ENCODE data around the gene FAM120A. TPM values are rescaled to one million over a fixed set of nuclear protein-coding genes. Genes with fewer than 3 reads are reported as not detected.
A peak's percentile ranks its signal among the peaks of the same experiment; 100 is the strongest.

Gene FAM120A
- polyA plus RNA-seq, 4 donors = 36.2 to 85.8 (median 65.6) TPM

DNA sequence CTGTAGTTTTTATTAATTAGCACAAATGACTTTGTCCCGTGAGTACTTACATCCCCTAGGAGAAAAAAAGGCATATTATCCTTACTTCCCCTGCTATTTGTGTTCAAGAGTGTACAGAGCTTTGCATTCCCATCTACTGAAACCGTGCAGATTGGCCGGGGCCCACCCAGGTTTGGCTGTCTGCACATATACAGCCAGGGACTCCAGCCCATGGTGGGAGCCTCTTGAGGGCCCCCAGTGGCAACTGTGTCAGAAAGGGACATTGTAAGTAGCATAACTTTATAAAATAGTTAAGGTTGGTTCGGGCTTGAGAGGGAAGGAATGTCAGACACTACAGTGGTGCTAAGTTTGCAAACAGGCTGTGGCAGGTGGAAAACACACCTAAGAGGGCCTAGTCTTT, 149.6 kb downstream of the FAM120A start:
- FAIRE-seq = no peak
- no peaks in the 10 kb centered on the region for H3K27me3 ChIP-seq (ENCODE audit: control insufficient read depth in 3 of 3, insufficient read depth in 3 of 3, low read length in 3 of 3)
- H3K36me3 ChIP-seq (ENCODE audit: control insufficient read depth in 3 of 3, insufficient read depth in 2 of 3, low read depth in 1 of 3, low read length in 3 of 3) = peaks cover 0 to 18% (median 0%) of the 10 kb centered on the region in 3 donors
- H3K9me3 ChIP-seq (ENCODE audit: control insufficient read depth in 2 of 2, insufficient read depth in 1 of 2, low read depth in 1 of 2, low read length in 1 of 2) = peaks cover 0 to 3% of the 10 kb centered on the region in 2 donors
- H3K27ac ChIP-seq (ENCODE audit: low read depth in 1 of 3, low read length in 2 of 3) = no peak overlapping the region
- 71 to 85% (median 78%) methylated on average over 4 of the region's 4 CpGs for WGBS, 3 donors
- no peak overlapping the region for H3K4me3 ChIP-seq (ENCODE audit: low read depth in 1 of 3, low read length in 3 of 3)
- H3K4me1 ChIP-seq (ENCODE audit: control insufficient read depth in 3 of 3, insufficient read depth in 2 of 3, low read depth in 1 of 3, low read length in 2 of 3) = peaks cover 0 to 22% (median 5%) of the 10 kb centered on the region in 3 donors
- DNase-seq = no peak

DNA sequence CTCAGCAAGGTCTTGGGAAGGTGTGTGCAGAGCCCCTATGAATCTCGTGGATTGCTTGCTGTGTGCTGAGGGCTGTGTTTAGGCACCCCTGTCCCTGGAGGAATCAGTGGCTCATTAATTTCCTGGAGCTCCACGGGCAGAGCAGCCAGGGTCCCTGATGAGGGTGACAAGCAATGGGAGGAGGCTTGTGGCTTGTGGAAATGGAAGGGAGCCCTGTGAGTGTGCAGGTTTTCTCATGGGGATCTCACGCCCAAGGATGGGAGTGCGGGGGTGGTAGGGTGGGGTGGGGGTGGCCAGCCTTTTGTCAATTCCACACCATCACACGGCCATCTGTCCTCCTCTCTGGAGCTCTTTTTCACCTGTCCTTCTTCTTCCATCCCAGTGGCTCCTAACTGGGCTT, 150.2 kb downstream of the FAM120A start:
- Histone ChIP-seq H3K9me3 (ENCODE audit: control insufficient read depth in 2 of 2, insufficient read depth in 1 of 2, low read depth in 1 of 2, low read length in 1 of 2) (peaks cover 0 to 4% of the 10 kb centered on the region in 2 donors), H3K36me3 (ENCODE audit: control insufficient read depth in 3 of 3, insufficient read depth in 2 of 3, low read depth in 1 of 3, low read length in 3 of 3) (peaks cover 0 to 17% (median 0%) of the 10 kb centered on the region in 3 donors), H3K4me1 (ENCODE audit: control insufficient read depth in 3 of 3, insufficient read depth in 2 of 3, low read depth in 1 of 3, low read length in 2 of 3) (peaks cover 0 to 22% (median 5%) of the 10 kb centered on the region in 3 donors), H3K4me3 (ENCODE audit: low read depth in 1 of 3, low read length in 3 of 3) (no peak overlapping the region), H3K27ac (ENCODE audit: low read depth in 1 of 3, low read length in 2 of 3) (no peak overlapping the region), H3K27me3 (ENCODE audit: control insufficient read depth in 3 of 3, insufficient read depth in 3 of 3, low read length in 3 of 3) (no peaks in the 10 kb centered on the region)
- FAIRE-seq = no peak
- DNase-seq = no peak
- WGBS, 3 donors = 83 to 94% (median 85%) methylated on average over 5 of the region's 5 CpGs

DNA sequence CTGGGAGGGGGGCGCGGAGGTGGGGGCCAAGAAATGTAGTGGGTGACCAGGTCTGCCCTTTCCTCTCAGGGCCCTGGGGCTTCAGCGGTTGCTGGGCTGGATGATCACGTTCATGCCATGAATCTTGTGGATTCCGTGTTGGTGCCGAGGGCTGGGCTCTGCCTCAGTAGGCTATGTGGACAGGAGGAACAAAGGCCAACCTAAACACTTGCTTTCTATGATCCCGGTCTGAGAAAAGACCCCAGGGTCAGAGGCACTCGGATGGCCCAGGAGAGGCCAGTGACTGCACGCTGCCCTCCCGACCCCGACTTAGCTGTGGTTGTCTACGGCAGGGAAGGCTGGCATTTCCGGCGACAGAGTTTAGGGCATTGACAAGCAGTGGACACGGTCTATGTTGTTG, 151.5 kb downstream of the FAM120A start:
- WGBS, 3 donors = 95 to 96% (median 95%) methylated on average over 15 of the region's 15 CpGs
- peaks cover 0 to 17% (median 0%) of the 10 kb centered on the region in 3 donors for H3K36me3 ChIP-seq (ENCODE audit: control insufficient read depth in 3 of 3, insufficient read depth in 2 of 3, low read depth in 1 of 3, low read length in 3 of 3)
- FAIRE-seq (no peak), DNase-seq (no peak)
- no peak overlapping the region for H3K27ac ChIP-seq (ENCODE audit: low read depth in 1 of 3, low read length in 2 of 3)
- H3K9me3 ChIP-seq (ENCODE audit: control insufficient read depth in 2 of 2, insufficient read depth in 1 of 2, low read depth in 1 of 2, low read length in 1 of 2) = peaks cover 0 to 7% of the 10 kb centered on the region in 2 donors
- no peaks in the 10 kb centered on the region for H3K27me3 ChIP-seq (ENCODE audit: control insufficient read depth in 3 of 3, insufficient read depth in 3 of 3, low read length in 3 of 3)
- no peak overlapping the region for H3K4me3 ChIP-seq (ENCODE audit: low read depth in 1 of 3, low read length in 3 of 3)
- peaks cover 0 to 22% (median 5%) of the 10 kb centered on the region in 3 donors for H3K4me1 ChIP-seq (ENCODE audit: control insufficient read depth in 3 of 3, insufficient read depth in 2 of 3, low read depth in 1 of 3, low read length in 2 of 3)

DNA sequence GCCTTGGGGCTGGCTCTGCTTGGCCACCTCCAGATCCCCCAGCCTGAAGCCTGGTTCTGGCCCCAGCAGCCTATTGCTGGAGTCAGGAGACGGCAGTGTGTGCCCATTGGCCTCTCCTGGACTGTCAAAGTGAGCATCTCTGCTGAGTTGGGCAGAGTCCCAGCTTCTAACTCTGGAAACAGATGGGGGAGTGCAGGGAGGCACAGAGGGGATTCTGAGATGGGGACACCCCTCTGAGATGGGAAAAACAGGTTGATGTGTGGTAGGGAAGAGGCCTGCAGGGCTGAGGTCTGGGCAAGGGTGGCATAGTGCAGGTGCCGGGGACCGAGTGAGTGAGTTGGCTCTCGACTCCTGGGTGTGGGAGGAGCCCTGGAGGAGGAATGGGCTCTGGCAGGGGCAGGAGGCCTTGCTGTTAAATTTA, 152.4 kb downstream of the FAM120A start:
- no peaks in the 10 kb centered on the region for H3K27me3 ChIP-seq (ENCODE audit: control insufficient read depth in 3 of 3, insufficient read depth in 3 of 3, low read length in 3 of 3)
- 75 to 94% (median 76%) methylated on average over 4 of the region's 4 CpGs for WGBS, 3 donors
- DNase-seq (no peak), FAIRE-seq (no peak)
- H3K36me3 ChIP-seq (ENCODE audit: control insufficient read depth in 3 of 3, insufficient read depth in 2 of 3, low read depth in 1 of 3, low read length in 3 of 3) = peaks cover 0 to 17% (median 0%) of the 10 kb centered on the region in 3 donors
- H3K9me3 ChIP-seq (ENCODE audit: control insufficient read depth in 2 of 2, insufficient read depth in 1 of 2, low read depth in 1 of 2, low read length in 1 of 2) = peaks cover 0 to 10% of the 10 kb centered on the region in 2 donors
- H3K27ac ChIP-seq (ENCODE audit: low read depth in 1 of 3, low read length in 2 of 3) = no peak overlapping the region
- H3K4me3 ChIP-seq (ENCODE audit: low read depth in 1 of 3, low read length in 3 of 3) = no peak overlapping the region
- peaks cover 0 to 15% (median 5%) of the 10 kb centered on the region in 3 donors for H3K4me1 ChIP-seq (ENCODE audit: control insufficient read depth in 3 of 3, insufficient read depth in 2 of 3, low read depth in 1 of 3, low read length in 2 of 3)

DNA sequence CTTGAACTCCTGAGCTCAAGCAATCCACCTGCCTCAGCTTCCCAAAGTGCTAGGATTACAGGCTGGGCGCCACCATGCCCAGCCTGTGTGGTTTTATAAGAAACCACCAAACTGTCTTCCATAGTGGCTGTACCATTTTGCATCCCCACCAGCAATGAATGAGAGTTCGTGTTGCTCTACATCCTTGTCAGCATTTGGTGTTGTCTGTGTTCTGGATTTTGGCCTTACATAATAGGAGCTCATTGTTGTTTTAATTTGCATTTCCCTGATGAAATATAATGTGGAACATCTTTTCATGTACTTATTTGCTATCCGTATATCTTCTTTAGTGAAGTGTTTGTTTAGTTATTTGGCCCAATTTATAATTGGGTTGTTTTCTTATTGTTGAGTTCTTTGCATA, 154.7 kb downstream of the FAM120A start:
- WGBS, 3 donors = 58 to 93% (median 65%) methylated on average over 3 of the region's 3 CpGs

DNA sequence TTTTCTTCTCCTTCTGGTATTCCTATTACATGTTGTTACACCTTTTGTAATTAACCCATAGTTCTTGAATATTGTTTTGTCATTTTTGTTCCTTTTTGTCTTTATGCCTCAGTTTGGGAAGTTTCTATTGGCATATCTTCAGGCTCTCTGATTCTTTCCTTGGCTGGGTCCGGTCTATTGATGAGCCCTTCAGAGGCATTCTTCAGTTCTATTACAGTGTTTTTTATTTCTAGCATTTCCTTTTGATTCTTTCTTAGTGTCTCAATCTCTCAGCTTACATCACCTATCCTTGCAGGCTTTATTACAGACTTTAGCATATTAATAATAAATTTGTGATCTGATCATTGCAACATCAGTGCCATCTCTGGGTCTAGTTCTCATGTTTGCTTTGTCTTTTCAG, 158.7 kb downstream of the FAM120A start:
- WGBS, 3 donors = 98 to 100% (median 100%) methylated on average over 1 of the region's 1 CpG
- Histone ChIP-seq H3K9me3 (ENCODE audit: control insufficient read depth in 2 of 2, insufficient read depth in 1 of 2, low read depth in 1 of 2, low read length in 1 of 2) (peaks cover 0 to 25% of the 10 kb centered on the region in 2 donors), H3K27me3 (ENCODE audit: control insufficient read depth in 3 of 3, insufficient read depth in 3 of 3, low read length in 3 of 3) (no peaks in the 10 kb centered on the region), H3K4me3 (ENCODE audit: low read depth in 1 of 3, low read length in 3 of 3) (no peak overlapping the region), H3K4me1 (ENCODE audit: control insufficient read depth in 3 of 3, insufficient read depth in 2 of 3, low read depth in 1 of 3, low read length in 2 of 3) (no peaks in the 10 kb centered on the region), H3K27ac (ENCODE audit: low read depth in 1 of 3, low read length in 2 of 3) (no peak overlapping the region), H3K36me3 (ENCODE audit: control insufficient read depth in 3 of 3, insufficient read depth in 2 of 3, low read depth in 1 of 3, low read length in 3 of 3) (peaks cover 0 to 12% (median 0%) of the 10 kb centered on the region in 3 donors)
- FAIRE-seq (no peak), DNase-seq (no peak)

More for the DNA sequence above, 154.7 kb downstream of the FAM120A start:
- no peaks in the 10 kb centered on the region for H3K4me1 ChIP-seq (ENCODE audit: control insufficient read depth in 3 of 3, insufficient read depth in 2 of 3, low read depth in 1 of 3, low read length in 2 of 3)
- H3K4me3 ChIP-seq (ENCODE audit: low read depth in 1 of 3, low read length in 3 of 3) = no peak overlapping the region
- DNase-seq (no peak), FAIRE-seq (no peak)
- H3K27me3 ChIP-seq (ENCODE audit: control insufficient read depth in 3 of 3, insufficient read depth in 3 of 3, low read length in 3 of 3) = no peaks in the 10 kb centered on the region
- peaks cover 0 to 15% (median 0%) of the 10 kb centered on the region in 3 donors for H3K36me3 ChIP-seq (ENCODE audit: control insufficient read depth in 3 of 3, insufficient read depth in 2 of 3, low read depth in 1 of 3, low read length in 3 of 3)
- H3K9me3 ChIP-seq (ENCODE audit: control insufficient read depth in 2 of 2, insufficient read depth in 1 of 2, low read depth in 1 of 2, low read length in 1 of 2) = peaks cover 0 to 25% of the 10 kb centered on the region in 2 donors
- H3K27ac ChIP-seq (ENCODE audit: low read depth in 1 of 3, low read length in 2 of 3) = no peak overlapping the region

DNA sequence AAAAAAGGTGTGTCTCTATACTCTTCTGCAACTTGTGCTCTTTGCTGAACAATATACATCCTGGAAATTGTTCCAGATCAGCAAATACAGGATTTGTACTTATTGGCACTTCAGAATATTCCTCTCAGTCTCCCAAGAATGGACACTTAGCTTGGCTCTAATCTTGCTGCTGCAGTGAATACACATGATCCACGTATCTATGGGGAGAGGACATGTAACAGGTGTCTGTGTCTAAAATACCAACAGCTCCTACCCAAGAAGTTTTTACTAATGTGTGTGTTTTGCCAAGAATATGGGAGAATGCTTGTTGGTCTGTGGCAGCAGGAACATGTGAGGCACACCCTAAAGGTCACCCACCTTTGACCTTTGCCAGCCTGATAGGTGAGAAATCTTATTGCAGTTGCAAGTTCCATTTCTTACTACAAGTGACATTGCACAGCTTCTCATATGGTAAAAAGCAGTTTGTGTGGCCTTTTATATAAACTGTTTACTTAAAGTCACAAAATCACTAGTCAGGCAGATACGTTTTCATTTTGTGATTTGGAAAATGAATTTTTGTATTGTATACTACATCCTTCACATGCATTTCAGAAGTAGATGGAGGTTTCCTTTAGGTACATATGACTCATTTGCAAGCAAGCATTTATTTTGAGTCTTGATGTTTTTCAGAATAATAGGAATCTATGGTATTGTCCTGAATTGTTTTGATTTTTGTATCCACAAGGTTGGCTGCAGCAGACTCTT, 160.7 kb downstream of the FAM120A start:
- Histone ChIP-seq H3K27ac (ENCODE audit: low read depth in 1 of 3, low read length in 2 of 3) (no peak overlapping the region), H3K9me3 (ENCODE audit: control insufficient read depth in 2 of 2, insufficient read depth in 1 of 2, low read depth in 1 of 2, low read length in 1 of 2) (peaks cover 0 to 20% of the 10 kb centered on the region in 2 donors), H3K36me3 (ENCODE audit: control insufficient read depth in 3 of 3, insufficient read depth in 2 of 3, low read depth in 1 of 3, low read length in 3 of 3) (peaks cover 0 to 12% (median 0%) of the 10 kb centered on the region in 3 donors), H3K4me1 (ENCODE audit: control insufficient read depth in 3 of 3, insufficient read depth in 2 of 3, low read depth in 1 of 3, low read length in 2 of 3) (no peaks in the 10 kb centered on the region), H3K4me3 (ENCODE audit: low read depth in 1 of 3, low read length in 3 of 3) (no peak overlapping the region), H3K27me3 (ENCODE audit: control insufficient read depth in 3 of 3, insufficient read depth in 3 of 3, low read length in 3 of 3) (no peaks in the 10 kb centered on the region)
- WGBS, 3 donors = 47 to 57% (median 52%) methylated on average over 2 of the region's 2 CpGs
- FAIRE-seq = no peak
- DNase-seq = peak in 1 of 2 donors; percentile 29

DNA sequence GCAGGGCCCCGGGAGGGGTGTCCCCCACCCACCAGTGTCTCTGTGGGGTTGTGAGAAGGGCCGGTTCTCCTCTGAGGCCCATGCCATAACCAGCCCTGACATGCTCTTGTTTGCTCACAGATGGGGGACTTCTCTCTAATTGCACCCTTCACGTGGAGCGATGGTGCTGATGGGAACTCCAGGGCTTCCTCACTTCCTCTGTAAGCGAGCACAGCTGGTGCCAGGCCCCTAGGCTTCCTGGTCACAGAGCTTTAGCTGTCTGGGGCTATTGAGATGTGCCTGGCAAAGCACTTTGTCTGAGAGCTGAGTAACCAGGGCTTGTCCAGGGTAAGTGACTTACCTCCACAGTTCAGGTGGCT, 161.3 kb downstream of the FAM120A start:
- WGBS, 3 donors = 55 to 88% (median 75%) methylated on average over 5 of the region's 5 CpGs
- no peaks in the 10 kb centered on the region for H3K27me3 ChIP-seq (ENCODE audit: control insufficient read depth in 3 of 3, insufficient read depth in 3 of 3, low read length in 3 of 3)
- H3K9me3 ChIP-seq (ENCODE audit: control insufficient read depth in 2 of 2, insufficient read depth in 1 of 2, low read depth in 1 of 2, low read length in 1 of 2) = peaks cover 0 to 20% of the 10 kb centered on the region in 2 donors
- H3K4me3 ChIP-seq (ENCODE audit: low read depth in 1 of 3, low read length in 3 of 3) = no peak overlapping the region
- no peak for DNase-seq
- no peaks in the 10 kb centered on the region for H3K4me1 ChIP-seq (ENCODE audit: control insufficient read depth in 3 of 3, insufficient read depth in 2 of 3, low read depth in 1 of 3, low read length in 2 of 3)
- FAIRE-seq = no peak
- peaks cover 0 to 14% (median 0%) of the 10 kb centered on the region in 3 donors for H3K36me3 ChIP-seq (ENCODE audit: control insufficient read depth in 3 of 3, insufficient read depth in 2 of 3, low read depth in 1 of 3, low read length in 3 of 3)
- no peak overlapping the region for H3K27ac ChIP-seq (ENCODE audit: low read depth in 1 of 3, low read length in 2 of 3)

Measured in small intestine (tissue), 7 donors.